HepG2 (cell line): ENCODE data around the gene NACAD. TPM values are rescaled to one million over a fixed set of nuclear protein-coding genes. Genes with fewer than 3 reads are reported as not detected.
A peak's percentile ranks its signal among the peaks of the same experiment; 100 is the strongest.

Experiments used
- FOXA1 ChIP-seq, 2 experiments: fragments of 450-650 bp in 1 of 2; sonication (generic) in 1 of 2; formaldehyde crosslinking in 1 of 2; IDR thresholded peaks; 2 replicates each; pipeline versions ENCODE4 v1.4.0 to v1.6.1; 2016 to 2020; ENCODE audit warnings: missing genetic modification reagents in 1 of 2
- HOXA3 ChIP-seq: sonication (generic); formaldehyde crosslinking; IDR thresholded peaks from 2 replicates; pipeline ENCODE4 v1.5.0; 2020; ENCODE audit warnings: missing genetic modification reagents
- KDM5A ChIP-seq: fragments of 200-600 bp; sonication (generic); IDR thresholded peaks from 2 replicates; pipeline ENCODE4 v1.7.0; 2018; ENCODE audit warnings: antibody characterized with exemption, mild to moderate bottlenecking, low read length, borderline replicate concordance
- MIXL1 ChIP-seq: IDR thresholded peaks from 2 replicates; pipeline ENCODE4 v1.6.1; 2016
- MTA1 ChIP-seq: sonication (generic); formaldehyde crosslinking; IDR thresholded peaks from 2 replicates; pipeline ENCODE4 v1.4.0; 2020; ENCODE audit warnings: missing genetic modification reagents, mild to moderate bottlenecking, borderline replicate concordance
- PHF8 ChIP-seq: sonication (generic); formaldehyde crosslinking; IDR thresholded peaks from 2 replicates; pipeline ENCODE4 v1.5.0; 2020; ENCODE audit warnings: missing genetic modification reagents
- POGZ ChIP-seq: sonication (generic); formaldehyde crosslinking; IDR thresholded peaks from 2 replicates; pipeline ENCODE4 v1.4.0; 2020; ENCODE audit warnings: mild to moderate bottlenecking, missing genetic modification reagents
- SOX6 ChIP-seq, 2 experiments: fragments of 450-650 bp in 1 of 2; sonication (generic) in 1 of 2; formaldehyde crosslinking in 1 of 2; IDR thresholded peaks; 2 replicates each; pipeline versions ENCODE4 v1.4.0 to v1.6.1; 2017 to 2020; ENCODE audit warnings: antibody characterized with exemption in 1 of 2, mild to moderate bottlenecking in 1 of 2, missing genetic modification reagents in 1 of 2
- UBTF ChIP-seq: sonication (generic); formaldehyde crosslinking; IDR thresholded peaks from 2 replicates; pipeline ENCODE4 v1.4.0; 2020; ENCODE audit warnings: mild to moderate bottlenecking, missing genetic modification reagents
- ZMYM3 ChIP-seq: sonication (generic); formaldehyde crosslinking; IDR thresholded peaks from 2 replicates; pipeline ENCODE4 v1.5.1; 2020; ENCODE audit warnings: mild to moderate bottlenecking, missing genetic modification reagents
- ZNF230 ChIP-seq: sonication (generic); formaldehyde crosslinking; IDR thresholded peaks from 2 replicates; pipeline ENCODE4 v1.4.0; 2020; ENCODE audit warnings: mild to moderate bottlenecking, missing genetic modification reagents
- ZNF292 ChIP-seq: sonication (generic); formaldehyde crosslinking; IDR thresholded peaks from 2 replicates; pipeline ENCODE4 v1.8.1; 2022; ENCODE audit warnings: mild to moderate bottlenecking, low read depth, missing genetic modification reagents, borderline replicate concordance
- ZNF710 ChIP-seq: sonication (generic); formaldehyde crosslinking; IDR thresholded peaks from 2 replicates; pipeline ENCODE4 v1.5.0; 2020; ENCODE audit warnings: mild to moderate bottlenecking, missing genetic modification reagents, borderline replicate concordance
- polyA plus RNA-seq, 8 experiments: library from polyadenylated mRNA; depleted of rRNA in 3 of 8; stranded (reverse) in 7 of 8; unstranded in 1 of 8; fragments of >200 nt; fragmentation: Illumina TruSeq in 4 of 8; extraction: Trizol in 4 of 8; gene quantifications; 2 replicates each; pipeline versions ENCODE4 v1.2.1 to v1.2.3, GENCODE V29; 2011 to 2016; ENCODE audit warnings: low read depth in 4 of 8, missing spikeins in 1 of 8, mixed read lengths in 1 of 8; ENCODE audit not compliant: insufficient read depth in 1 of 8
- total RNA-seq, 5 experiments: library from RNA; depleted of rRNA; stranded (reverse); fragments of >200 nt; fragmentation: Illumina TruSeq; extraction: Trizol; gene quantifications; 2 replicates each; pipeline ENCODE4 v1.2.3, GENCODE V29; 2016; ENCODE audit warnings: low read depth in 1 of 5
- TF ChIP-seq, protein P1 (sequence below): sonication (generic); formaldehyde crosslinking; IDR thresholded peaks from 2 replicates; pipeline ENCODE4 v1.4.0; 2020; ENCODE audit warnings: mild to moderate bottlenecking, missing genetic modification reagents
- TF ChIP-seq, protein P2 (sequence below): sonication (generic); formaldehyde crosslinking; conservative IDR thresholded peaks from 2 replicates; pipeline ENCODE4 v1.4.0; 2020; ENCODE audit warnings: mild to moderate bottlenecking, missing genetic modification reagents, moderate library complexity
- TF ChIP-seq, protein P3 (sequence below): sonication (generic); formaldehyde crosslinking; IDR thresholded peaks from 2 replicates; pipeline ENCODE4 v1.8.1; 2023; ENCODE audit warnings: mild to moderate bottlenecking, missing genetic modification reagents, borderline replicate concordance

The NACAD gene
- total and polyA plus RNA-seq, 2 of the 13 experiments (the other 11 are each of a cell fraction or from before 2014, with no cell fraction given) = 0.04 TPM; not detected in 1

DNA sequence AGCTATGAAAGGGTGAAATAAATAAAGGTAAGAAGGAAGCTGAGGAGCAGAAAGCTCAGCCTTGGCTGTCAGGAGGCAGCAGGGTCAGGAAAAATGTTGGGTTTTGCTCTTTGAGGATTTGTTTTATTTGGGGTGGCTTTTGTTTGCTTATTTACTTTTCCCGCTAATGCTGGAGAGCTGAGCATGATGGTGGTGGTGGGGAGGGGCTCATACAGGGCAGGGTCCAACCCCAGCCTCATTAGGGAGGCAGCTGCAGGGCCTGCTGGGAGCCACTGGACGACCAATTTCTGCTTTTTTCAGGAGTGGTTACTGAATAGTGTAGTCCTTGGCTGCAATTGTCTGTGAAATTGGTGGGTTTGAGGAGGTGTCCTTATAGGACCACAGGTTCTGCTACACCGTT is 52.5 kb downstream of the NACAD start (continued):
- no peak for TF ChIP-seq UBTF
- TF ChIP-seq MTA1 = 0 out of 2 replicates have a peak, but pooled peaks have one; percentile 42
- TF ChIP-seq MIXL1 (CRISPR knock-in tag) = peak; percentile 38; the same call in 1 of the 2 replicates
- TF ChIP-seq ZNF230 = 0 out of 2 replicates have a peak, but pooled peaks have one; percentile 32
- peak; percentile 42; the same call in 1 of the 2 replicates for TF ChIP-seq POGZ (CRISPR knock-in tag)
- peak; percentile 55; the same call in 1 of the 2 replicates for TF ChIP-seq ZNF292 (CRISPR knock-in tag)
- TF ChIP-seq, protein P1, sequence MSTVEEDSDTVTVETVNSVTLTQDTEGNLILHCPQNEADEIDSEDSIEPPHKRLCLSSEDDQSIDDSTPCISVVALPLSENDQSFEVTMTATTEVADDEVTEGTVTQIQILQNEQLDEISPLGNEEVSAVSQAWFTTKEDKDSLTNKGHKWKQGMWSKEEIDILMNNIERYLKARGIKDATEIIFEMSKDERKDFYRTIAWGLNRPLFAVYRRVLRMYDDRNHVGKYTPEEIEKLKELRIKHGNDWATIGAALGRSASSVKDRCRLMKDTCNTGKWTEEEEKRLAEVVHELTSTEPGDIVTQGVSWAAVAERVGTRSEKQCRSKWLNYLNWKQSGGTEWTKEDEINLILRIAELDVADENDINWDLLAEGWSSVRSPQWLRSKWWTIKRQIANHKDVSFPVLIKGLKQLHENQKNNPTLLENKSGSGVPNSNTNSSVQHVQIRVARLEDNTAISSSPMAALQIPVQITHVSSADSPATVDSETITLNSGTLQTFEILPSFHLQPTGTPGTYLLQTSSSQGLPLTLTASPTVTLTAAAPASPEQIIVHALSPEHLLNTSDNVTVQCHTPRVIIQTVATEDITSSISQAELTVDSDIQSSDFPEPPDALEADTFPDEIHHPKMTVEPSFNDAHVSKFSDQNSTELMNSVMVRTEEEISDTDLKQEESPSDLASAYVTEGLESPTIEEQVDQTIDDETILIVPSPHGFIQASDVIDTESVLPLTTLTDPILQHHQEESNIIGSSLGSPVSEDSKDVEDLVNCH = no peak
- 0 out of 2 replicates have a peak, but pooled peaks have one; percentile 43 for TF ChIP-seq ZNF710
- no peak for TF ChIP-seq SOX6 (IDR thresholded peaks at IDR 0.05)
- TF ChIP-seq SOX6 (CRISPR knock-in tag; IDR thresholded peaks at IDR 0.05) = peak; percentile 73
- peak; percentile 58 for TF ChIP-seq HOXA3 (CRISPR knock-in tag)
- peak; percentile 36; the same call in 1 of the 2 replicates for TF ChIP-seq ZMYM3 (CRISPR knock-in tag)
- TF ChIP-seq PHF8 (CRISPR knock-in tag) = 0 out of 2 replicates have a peak, but pooled peaks have one; percentile 22
- TF ChIP-seq, protein P2, sequence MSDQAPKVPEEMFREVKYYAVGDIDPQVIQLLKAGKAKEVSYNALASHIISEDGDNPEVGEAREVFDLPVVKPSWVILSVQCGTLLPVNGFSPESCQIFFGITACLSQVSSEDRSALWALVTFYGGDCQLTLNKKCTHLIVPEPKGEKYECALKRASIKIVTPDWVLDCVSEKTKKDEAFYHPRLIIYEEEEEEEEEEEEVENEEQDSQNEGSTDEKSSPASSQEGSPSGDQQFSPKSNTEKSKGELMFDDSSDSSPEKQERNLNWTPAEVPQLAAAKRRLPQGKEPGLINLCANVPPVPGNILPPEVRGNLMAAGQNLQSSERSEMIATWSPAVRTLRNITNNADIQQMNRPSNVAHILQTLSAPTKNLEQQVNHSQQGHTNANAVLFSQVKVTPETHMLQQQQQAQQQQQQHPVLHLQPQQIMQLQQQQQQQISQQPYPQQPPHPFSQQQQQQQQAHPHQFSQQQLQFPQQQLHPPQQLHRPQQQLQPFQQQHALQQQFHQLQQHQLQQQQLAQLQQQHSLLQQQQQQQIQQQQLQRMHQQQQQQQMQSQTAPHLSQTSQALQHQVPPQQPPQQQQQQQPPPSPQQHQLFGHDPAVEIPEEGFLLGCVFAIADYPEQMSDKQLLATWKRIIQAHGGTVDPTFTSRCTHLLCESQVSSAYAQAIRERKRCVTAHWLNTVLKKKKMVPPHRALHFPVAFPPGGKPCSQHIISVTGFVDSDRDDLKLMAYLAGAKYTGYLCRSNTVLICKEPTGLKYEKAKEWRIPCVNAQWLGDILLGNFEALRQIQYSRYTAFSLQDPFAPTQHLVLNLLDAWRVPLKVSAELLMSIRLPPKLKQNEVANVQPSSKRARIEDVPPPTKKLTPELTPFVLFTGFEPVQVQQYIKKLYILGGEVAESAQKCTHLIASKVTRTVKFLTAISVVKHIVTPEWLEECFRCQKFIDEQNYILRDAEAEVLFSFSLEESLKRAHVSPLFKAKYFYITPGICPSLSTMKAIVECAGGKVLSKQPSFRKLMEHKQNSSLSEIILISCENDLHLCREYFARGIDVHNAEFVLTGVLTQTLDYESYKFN (CRISPR knock-in tag) = peak; percentile 85
- no peak for TF ChIP-seq FOXA1 (IDR thresholded peaks at IDR 0.05)
- peak; percentile 68 for TF ChIP-seq FOXA1 (CRISPR knock-in tag; IDR thresholded peaks at IDR 0.05)
- TF ChIP-seq, protein P3, sequence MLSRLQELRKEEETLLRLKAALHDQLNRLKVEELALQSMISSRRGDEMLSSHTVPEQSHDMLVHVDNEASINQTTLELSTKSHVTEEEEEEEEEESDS = no peak
- TF ChIP-seq KDM5A = no peak
